ENCODE data around the gene CACNB4. TPM values are rescaled to one million over a fixed set of nuclear protein-coding genes. Genes with fewer than 3 reads are reported as not detected.

CACNB4 gene
- total RNA-seq, 1 experiment from 2014 or later: 2.0 TPM

DNA sequence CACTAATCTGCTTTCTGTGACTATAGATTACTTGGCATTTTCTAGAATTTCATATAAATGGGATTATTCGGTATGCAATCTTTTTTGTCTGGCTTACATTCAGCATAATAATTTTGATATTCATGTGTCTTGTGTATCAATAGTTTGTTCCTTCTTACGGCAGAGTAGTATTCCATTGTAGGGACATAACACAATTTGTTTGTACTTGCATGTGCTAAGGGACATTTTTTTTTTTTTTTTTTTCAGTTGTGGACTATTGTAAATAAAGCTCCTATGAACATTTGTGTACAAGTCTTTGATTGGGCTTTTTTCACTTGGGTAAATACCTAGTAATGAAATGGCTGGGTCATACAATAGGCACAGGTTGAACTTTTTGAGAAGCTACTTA, 315.7 kb downstream of the CACNB4 start:
- no peak for ATAC-seq
- CTCF ChIA-PET: no interaction called here
- Histone ChIP-seq H3K79me2 (ENCODE audit: insufficient read depth, low read length) (no peaks in the 10 kb centered on the region), H2AFZ (ENCODE audit: low read depth, low read length, poor library complexity, severe bottlenecking) (no peak overlapping the region), H3K4me1 (ENCODE audit: control insufficient read depth in 1 of 2, insufficient read depth in 2 of 2, low read length in 2 of 2) (no peaks in the 10 kb centered on the region), H3K9me3 (ENCODE audit: control insufficient read depth in 1 of 2, insufficient read depth in 1 of 2, low read depth in 1 of 2, low read length in 2 of 2) (no peaks in the 10 kb centered on the region), H4K20me1 (ENCODE audit: insufficient read depth) (no peaks in the 10 kb centered on the region), H3K36me3 (ENCODE audit: control insufficient read depth in 1 of 2, insufficient read depth in 2 of 2, low read length in 2 of 2) (no peaks in the 10 kb centered on the region), H3K27me3 (ENCODE audit: insufficient read depth, low read length) (no peaks in the 10 kb centered on the region), H3K9me2 (ENCODE audit: insufficient read depth) (no peaks in the 10 kb centered on the region), H3K4me3 (replicated peaks in 1 of 2; ENCODE audit: low read depth in 1 of 2, low read length in 2 of 2) (no peak overlapping the region), H3K9ac (ENCODE audit: low read length) (no peak overlapping the region), H3K4me2 (ENCODE audit: low read length) (no peak overlapping the region), H3K27ac (ENCODE audit: low read depth, low read length) (no peak overlapping the region)
- RAD21 ChIA-PET (ENCODE audit: low non-redundant PET in 1 of 2, low total read pairs in 2 of 2, uncharacterized antibody in 2 of 2, unreplicated experiment in 2 of 2): no interaction called here
- BruUV-seq (replicated peaks): no TSS peak
- intact Hi-C loops (cut with micrococcal nuclease): no loop called here
- TF ChIP-seq RAD21 (IDR thresholded peaks at IDR 0.05; ENCODE audit: low read depth): no peak
- TF ChIP-seq JUND (IDR thresholded peaks at IDR 0.05): no peak
- no peak for TF ChIP-seq EZH2 (IDR thresholded peaks at IDR 0.05)
- TF ChIP-seq POLR2A (IDR thresholded peaks at IDR 0.05; ENCODE audit: borderline replicate concordance, extremely low read depth, insufficient read depth, insufficient read length): no peak
- POLR2A ChIA-PET: no interaction called here
- no peak for DNase-seq (ENCODE audit: low read depth, low spot score)

Other genes with a start within 250 kb of the CACNB4 start
- gene STAM2, start 76.7 kb upstream of the CACNB4 start, total RNA-seq (2021; ENCODE audit: unreplicated experiment): 19.2 TPM
- gene FMNL2, start 236.1 kb upstream of the CACNB4 start, total RNA-seq (2021; ENCODE audit: unreplicated experiment): 28.1 TPM

Measured in HCT116 (cell line).